HG03457 (cell line): ENCODE results near the gene GALNT16.
"Not testable (repeated sequence)": the region's sequence is repeated elsewhere in the genome, so short reads cannot be mapped to it uniquely, and the experiment has no call there.

Source experiments
- ATAC-seq: cut with Tn5 transposase; IDR thresholded peaks from one replicate; pipeline ENCODE4 v1.9.1; 2021; ENCODE audit warnings: moderate number of reproducible peaks; ENCODE audit not compliant: unreplicated experiment

Gene GALNT16

GRCh38 chr14:69284170-69284569, 24.2 kb downstream of the GALNT16 start:
- no peak for ATAC-seq

- no peak for ATAC-seq
These were observed 25.8 kb downstream of the GALNT16 start for GRCh38 chr14:69285661-69286255.

GRCh38 chr14:69287098-69288010, 27.4 kb downstream of the GALNT16 start:
- ATAC-seq, result no peak

GRCh38 chr14:69288011-69288771, 28.2 kb downstream of the GALNT16 start:
- no peak for ATAC-seq

- no peak for ATAC-seq
These were observed 29.2 kb downstream of the GALNT16 start for GRCh38 chr14:69288956-69289705.

GRCh38 chr14:69289811-69290520, 30.0 kb downstream of the GALNT16 start:
- no peak for ATAC-seq

- ATAC-seq, result not testable (repeated sequence)
These were observed 30.9 kb downstream of the GALNT16 start for GRCh38 chr14:69290881-69291280.

GRCh38 chr14:69291396-69291795, 31.4 kb downstream of the GALNT16 start:
- no peak for ATAC-seq

- no peak for ATAC-seq
These were observed 32.1 kb downstream of the GALNT16 start for GRCh38 chr14:69291891-69292561.

- ATAC-seq, result no peak
These were observed 38.4 kb downstream of the GALNT16 start for GRCh38 chr14:69298131-69299071.

- ATAC-seq, result no peak
These were observed 39.5 kb downstream of the GALNT16 start for GRCh38 chr14:69299286-69300035.

GRCh38 chr14:69300601-69301221, 40.8 kb downstream of the GALNT16 start:
- no peak for ATAC-seq

- no peak for ATAC-seq
These were observed 43.1 kb downstream of the GALNT16 start for GRCh38 chr14:69303086-69303485.

GRCh38 chr14:69312608-69313007, 52.6 kb downstream of the GALNT16 start:
- no peak for ATAC-seq

- ATAC-seq, result no peak
These were observed 53.2 kb downstream of the GALNT16 start for GRCh38 chr14:69313176-69313575.

GRCh38 chr14:69314327-69314726, 54.4 kb downstream of the GALNT16 start:
- ATAC-seq, result no peak

- no peak for ATAC-seq
These were observed 55.3 kb downstream of the GALNT16 start for GRCh38 chr14:69315301-69315700.
